Gastroesophageal sphincter (tissue), 3 donors: ENCODE results near the gene TTLL13.

Experiments
- EP300 ChIP-seq: sonication (generic); formaldehyde crosslinking; IDR thresholded peaks from one replicate; pipeline ENCODE4 v1.6.1; 2017; ENCODE audit warnings: antibody characterized with exemption, mild to moderate bottlenecking
- POLR2A ChIP-seq, 2 donors: fragments of 450-650 bp; IDR thresholded peaks; one replicate each; pipeline ENCODE4 v1.6.1; 2017; ENCODE audit warnings: antibody characterized with exemption in 2 of 2, mild to moderate bottlenecking in 2 of 2, moderate library complexity in 1 of 2
- POLR2AphosphoS5 ChIP-seq: sonication (generic); formaldehyde crosslinking; IDR thresholded peaks from one replicate; pipeline ENCODE4 v1.6.1; 2017; ENCODE audit warnings: antibody characterized with exemption
- TF ChIP-seq, protein P1 (sequence below), 4 experiments: fragments of 200-600 bp in 2 of 4; fragments of 450-650 bp in 2 of 4; sonication (generic) in 1 of 4; IDR thresholded peaks; one replicate each; pipeline ENCODE4 v1.5.1; 2017 to 2019; ENCODE audit warnings: antibody characterized with exemption in 4 of 4, mild to moderate bottlenecking in 2 of 4, moderate library complexity in 2 of 4

- TF ChIP-seq, protein P1, sequence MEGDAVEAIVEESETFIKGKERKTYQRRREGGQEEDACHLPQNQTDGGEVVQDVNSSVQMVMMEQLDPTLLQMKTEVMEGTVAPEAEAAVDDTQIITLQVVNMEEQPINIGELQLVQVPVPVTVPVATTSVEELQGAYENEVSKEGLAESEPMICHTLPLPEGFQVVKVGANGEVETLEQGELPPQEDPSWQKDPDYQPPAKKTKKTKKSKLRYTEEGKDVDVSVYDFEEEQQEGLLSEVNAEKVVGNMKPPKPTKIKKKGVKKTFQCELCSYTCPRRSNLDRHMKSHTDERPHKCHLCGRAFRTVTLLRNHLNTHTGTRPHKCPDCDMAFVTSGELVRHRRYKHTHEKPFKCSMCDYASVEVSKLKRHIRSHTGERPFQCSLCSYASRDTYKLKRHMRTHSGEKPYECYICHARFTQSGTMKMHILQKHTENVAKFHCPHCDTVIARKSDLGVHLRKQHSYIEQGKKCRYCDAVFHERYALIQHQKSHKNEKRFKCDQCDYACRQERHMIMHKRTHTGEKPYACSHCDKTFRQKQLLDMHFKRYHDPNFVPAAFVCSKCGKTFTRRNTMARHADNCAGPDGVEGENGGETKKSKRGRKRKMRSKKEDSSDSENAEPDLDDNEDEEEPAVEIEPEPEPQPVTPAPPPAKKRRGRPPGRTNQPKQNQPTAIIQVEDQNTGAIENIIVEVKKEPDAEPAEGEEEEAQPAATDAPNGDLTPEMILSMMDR (IDR thresholded peaks at IDR 0.05), result no peak
- no peak for TF ChIP-seq POLR2A (IDR thresholded peaks at IDR 0.05)
- TF ChIP-seq EP300, result no peak
- no peak for TF ChIP-seq POLR2AphosphoS5
Measured at GRCh38 chr15:90309020-90309419, 59.7 kb downstream of the TTLL13 start.
